Measurements from ENCODE around the gene SMOC2.
"Not testable (repeated sequence)": the region's sequence is repeated elsewhere in the genome, so short reads cannot be mapped to it uniquely, and the experiment has no call there.

SMOC2 gene

DNA sequence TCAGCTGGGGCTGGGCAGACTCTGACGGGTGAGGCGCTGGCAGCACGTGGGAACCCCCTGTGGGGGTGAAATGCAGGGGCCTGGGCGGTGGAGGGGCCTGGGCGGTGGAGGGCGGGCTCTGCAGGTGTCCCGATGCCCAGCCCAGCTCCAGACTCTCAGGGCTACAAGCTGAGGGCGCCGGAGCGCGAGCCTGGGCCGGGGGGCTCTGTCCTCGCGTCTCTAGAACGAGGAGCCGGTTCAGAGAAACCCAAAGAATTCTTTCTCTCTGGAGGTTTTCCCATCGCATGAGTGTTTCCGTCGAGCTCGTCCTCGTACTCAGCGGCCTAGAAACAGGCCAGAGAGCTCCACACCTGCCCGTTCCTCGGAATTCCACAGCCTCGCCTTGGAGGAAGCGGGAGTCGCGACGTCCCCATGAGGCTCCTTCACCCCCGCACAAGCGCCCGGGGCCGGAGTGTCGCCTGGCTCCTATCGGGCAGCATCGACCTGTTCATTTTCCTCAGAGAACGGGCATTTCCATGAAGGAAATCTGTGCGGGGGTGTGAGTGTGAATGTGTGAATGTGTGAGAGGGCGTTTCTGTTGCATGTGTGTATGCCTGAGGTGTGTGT, 76.9 kb downstream of the SMOC2 start:
- DNase-seq (ENCODE audit: low read depth) = no peak

GRCh38 chr6:168518348-168518745, 77.4 kb downstream of the SMOC2 start:
- DNase-seq (ENCODE audit: low read depth) = no peak

DNA sequence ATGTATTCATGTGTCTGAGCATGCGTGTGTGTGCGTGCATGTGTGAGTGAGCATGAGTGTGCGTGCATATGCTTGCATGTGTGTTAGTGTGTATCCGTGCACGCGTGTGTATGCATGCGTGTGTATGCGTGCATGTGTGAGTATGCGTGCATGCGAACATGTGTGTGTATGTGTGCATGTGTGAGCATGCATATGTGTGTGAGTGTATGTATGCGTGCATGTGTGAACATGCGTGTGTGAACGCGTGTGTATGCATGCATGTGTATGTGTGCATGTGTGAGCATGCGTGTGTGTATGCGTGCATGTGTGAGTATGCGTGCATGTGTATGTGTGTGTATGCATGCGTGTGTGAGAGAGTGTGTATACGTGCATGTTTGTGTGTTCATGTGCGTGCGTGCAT, 77.9 kb downstream of the SMOC2 start:
- no peak for DNase-seq (ENCODE audit: low read depth)

DNA sequence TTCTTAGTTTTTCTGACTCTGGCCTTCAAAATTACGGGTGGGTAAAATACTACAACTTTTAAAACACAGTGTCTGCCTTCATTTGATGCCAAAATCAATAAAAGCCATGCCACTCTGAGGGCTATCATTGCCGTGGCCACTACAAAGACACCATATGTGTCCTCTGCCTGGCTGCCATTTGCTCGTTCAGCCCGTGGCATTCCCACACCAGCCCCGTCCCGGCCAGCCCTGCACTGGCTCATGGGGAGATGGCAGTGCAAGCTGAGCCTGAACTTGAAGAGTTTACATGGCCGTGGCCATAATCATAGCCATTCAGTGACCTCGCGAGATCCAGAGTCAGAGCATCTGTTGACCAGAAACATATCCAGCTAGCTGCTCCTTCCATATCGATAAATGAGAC, 79.2 kb downstream of the SMOC2 start:
- no peak for DNase-seq (ENCODE audit: low read depth)

- no peak for DNase-seq (ENCODE audit: low read depth)
Observed at GRCh38 chr6:168524571-168525001, 83.6 kb downstream of the SMOC2 start.

DNA sequence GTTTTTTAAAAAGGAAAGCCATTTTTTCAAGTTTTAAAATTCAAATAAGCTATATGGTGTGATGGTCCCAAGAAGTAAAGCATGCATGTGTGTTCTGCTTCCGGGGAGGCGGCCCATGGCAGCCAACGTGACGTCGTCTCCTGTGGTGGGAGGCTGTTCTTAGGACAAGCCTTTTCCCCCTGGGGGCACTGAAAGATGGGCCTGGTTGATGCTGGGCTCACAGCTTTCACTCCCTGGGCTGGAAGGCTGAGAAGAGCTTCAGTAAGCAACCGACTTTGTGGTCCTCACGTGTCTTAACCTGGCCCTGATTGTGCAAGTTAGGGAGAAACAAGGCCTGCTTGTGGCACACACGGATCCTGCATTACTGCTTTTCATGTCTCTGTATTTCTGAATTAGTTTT, 84.1 kb downstream of the SMOC2 start:
- no peak for DNase-seq (ENCODE audit: low read depth)

- DNase-seq (ENCODE audit: low read depth) = no peak
Observed at GRCh38 chr6:168525926-168526630, 85.1 kb downstream of the SMOC2 start.

- DNase-seq (ENCODE audit: low read depth) = no peak
Observed at GRCh38 chr6:168526841-168527281, 85.9 kb downstream of the SMOC2 start.

DNA sequence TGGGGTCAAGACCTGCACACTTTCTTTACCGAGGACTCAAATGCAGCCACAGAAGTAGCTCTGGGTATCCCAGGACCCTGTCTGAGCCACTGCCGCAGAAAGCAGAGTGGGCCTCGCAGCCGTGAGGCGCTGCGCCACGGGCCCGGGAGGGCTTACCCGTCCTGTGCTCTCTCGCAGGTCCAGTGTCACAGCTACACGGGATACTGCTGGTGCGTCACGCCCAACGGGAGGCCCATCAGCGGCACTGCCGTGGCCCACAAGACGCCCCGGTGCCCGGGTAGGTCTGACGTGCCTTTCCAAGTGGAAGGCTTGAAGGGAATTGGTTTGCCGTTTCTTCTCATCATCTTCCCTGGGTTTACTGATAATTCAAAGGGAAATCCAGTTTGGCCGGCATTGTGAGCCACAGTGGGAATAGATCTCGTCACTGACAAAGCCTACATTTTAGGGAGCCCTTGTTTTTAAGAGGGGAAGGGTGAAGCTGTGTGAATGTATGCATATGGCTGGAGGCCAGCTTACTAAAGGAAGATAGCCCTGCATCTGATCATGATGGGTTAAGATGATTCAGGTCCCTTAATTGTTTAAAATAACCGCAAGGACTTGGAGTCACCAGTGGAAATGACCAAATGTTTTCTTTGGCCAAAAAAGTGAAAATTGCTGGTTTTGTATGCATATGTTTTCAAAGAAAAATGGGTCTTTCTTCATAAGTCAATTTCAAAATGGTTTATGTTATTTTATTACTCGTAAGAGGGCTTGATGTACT, 86.6 kb downstream of the SMOC2 start:
- DNase-seq (ENCODE audit: low read depth) = no peak

DNA sequence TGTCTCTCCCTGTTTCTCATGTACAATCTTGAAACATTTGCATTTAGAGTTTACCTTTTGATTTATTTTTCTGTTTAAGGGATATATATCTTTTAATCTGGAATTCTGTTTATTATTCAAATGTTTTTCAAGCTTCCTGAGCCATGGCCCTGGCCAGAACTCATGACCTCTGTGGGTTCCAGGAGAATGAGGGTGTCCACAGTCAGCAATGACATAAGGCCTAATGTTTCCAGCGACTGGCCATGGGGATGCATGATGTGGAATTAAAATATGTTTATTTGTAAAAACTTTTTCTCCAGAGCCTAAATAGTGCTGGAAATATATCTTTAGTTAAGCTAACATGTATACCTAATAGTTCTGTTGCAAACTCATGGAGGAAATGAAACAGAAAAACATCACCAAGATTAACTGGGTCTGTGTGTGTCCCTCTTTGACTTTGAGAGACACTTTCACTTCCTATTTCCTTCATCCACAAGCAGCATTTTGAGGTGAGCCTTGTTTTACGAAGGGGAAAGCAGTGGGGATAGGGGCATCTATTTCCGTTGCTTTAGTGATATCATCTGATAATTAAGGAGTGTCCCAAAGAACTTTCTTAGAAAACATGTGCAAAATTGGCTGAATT, 87.6 kb downstream of the SMOC2 start:
- DNase-seq (ENCODE audit: low read depth) = no peak

GRCh38 chr6:168529214-168529613, 88.2 kb downstream of the SMOC2 start:
- DNase-seq (ENCODE audit: low read depth) = no peak

- DNase-seq (ENCODE audit: low read depth) = no peak
Observed at GRCh38 chr6:168530653-168531071, 89.7 kb downstream of the SMOC2 start.

DNA sequence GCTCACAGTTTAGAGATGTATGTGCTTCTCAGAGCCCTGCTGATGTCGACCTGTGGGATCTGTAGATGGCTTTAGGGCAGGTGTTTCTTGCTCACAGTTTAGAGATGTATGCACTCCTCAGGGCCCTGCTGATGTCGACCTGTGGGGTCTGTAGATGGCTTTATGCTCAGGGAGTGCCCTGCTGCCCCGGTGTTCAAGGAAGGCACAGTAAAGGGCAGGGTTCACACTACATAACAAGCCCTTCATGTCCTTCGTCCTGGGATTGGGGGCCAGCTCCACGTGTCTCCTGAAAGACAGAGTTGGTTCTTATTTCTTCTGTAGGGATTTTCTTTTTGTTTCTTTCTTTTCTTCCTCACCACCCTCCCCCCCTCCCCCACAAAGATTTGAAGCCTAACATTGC, 91.1 kb downstream of the SMOC2 start:
- DNase-seq (ENCODE audit: low read depth) = no peak

DNA sequence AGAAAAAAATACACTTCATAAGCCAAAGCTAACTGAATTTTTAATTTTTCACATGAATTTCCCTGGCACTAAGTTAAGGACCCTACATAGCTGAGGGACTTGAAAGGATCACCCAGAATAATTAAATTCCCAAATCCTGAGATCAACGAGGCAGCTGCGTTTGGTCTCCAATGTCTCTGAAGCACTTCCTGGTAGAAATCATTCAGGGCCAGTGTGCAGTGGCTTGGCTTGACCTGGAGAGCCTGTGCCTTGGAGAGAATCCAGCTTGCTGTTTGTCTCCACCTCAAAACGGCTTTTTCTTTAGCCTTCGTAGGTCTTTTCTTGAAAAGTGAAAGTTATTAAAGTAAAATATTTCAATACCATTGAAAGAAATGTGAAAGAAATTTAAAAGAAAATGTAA, 92.4 kb downstream of the SMOC2 start:
- DNase-seq (ENCODE audit: low read depth) = no peak

- DNase-seq (ENCODE audit: low read depth) = no peak
Observed at GRCh38 chr6:168534265-168534664, 93.3 kb downstream of the SMOC2 start.

DNA sequence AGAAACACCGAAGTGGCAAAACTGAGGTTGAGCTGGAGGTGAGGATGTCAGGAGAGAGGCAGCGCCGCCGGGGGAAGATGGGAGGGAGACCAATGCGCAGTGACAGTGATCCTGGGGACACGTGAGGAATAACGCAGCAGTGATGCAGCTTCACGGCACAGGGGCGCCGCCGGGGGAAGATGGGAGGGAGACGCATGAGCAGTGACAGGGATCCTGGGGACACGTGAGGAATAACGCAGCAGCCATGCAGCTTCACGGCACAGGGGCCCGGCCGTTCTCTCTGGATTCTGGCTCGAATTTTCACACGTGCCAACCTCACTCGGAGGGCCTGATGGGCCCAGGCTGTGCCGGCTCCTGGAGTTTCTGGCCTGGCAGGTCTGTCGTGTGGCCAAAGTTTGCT, 94.7 kb downstream of the SMOC2 start:
- DNase-seq (ENCODE audit: low read depth) = no peak

DNA sequence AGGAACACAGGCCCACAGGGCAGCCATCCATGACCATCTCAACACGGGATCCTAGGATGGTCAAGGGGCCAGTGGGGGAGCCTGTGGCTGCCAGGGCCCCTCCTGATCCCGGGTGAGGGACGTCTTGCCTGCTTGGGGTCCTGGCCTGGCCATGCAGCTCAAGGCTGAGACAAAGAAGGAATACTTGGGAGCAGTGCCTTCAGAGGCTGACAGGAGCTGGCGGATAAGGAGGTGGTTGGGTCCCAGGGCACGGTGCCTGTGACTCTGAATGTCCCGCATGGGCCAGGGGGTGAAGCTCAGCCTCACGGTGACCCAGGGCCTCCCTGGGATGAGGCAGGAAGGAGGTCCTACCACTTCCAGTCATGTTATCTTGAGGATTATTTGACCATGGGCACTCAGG, 95.2 kb downstream of the SMOC2 start:
- DNase-seq (ENCODE audit: low read depth) = no peak

- no peak for DNase-seq (ENCODE audit: low read depth)
Observed at GRCh38 chr6:168536665-168537539, 95.9 kb downstream of the SMOC2 start.

- DNase-seq (ENCODE audit: low read depth) = no peak
Observed at GRCh38 chr6:168537540-168537884, 96.5 kb downstream of the SMOC2 start.

DNA sequence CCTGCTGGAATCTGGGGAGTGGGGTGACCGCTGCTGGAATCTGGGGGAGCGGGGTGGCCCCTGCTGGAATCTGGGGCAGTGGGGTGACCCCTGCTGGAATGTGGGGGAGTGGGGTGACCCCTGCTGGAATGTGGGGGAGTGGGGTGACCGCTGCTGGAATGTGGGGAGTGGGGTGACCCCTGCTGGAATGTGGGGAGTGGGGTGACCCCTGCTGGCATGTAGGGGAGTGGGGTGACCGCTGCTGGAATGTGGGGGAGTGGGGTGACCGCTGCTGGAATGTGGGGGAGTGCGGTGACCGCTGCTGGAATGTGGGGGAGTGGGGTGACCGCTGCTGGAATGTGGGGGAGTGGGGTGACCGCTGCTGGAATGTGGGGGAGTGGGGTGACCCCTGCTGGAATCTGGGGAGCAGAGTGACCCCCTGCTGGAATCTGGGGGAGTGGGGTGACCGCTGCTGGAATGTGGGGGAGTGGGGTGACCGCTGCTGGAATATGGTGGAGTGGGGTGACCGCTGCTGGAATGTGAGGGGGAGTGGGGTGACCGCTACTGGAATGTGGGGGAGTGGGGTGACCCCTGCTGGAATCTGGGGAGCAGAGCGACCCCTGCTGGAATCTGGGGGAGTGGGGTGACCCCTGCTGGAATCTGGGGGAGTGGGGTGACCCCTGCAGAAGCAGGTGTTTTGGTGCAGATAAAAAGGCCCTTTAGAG, 97.4 kb downstream of the SMOC2 start:
- DNase-seq (ENCODE audit: low read depth) = not testable (repeated sequence)

Measured in activated T-cell treated with anti-CD3 and anti-CD28 coated beads for 1 hour (primary cell).